ENCODE data around the gene KCNJ13. TPM values are rescaled to one million over a fixed set of nuclear protein-coding genes. Genes with fewer than 3 reads are reported as not detected.

KCNJ13 gene
- total RNA-seq, 6 experiments from 2014 or later: not detected

GRCh38 chr2:232809349-232810124 lies 33.2 kb upstream of the KCNJ13 start:
- intact Hi-C loops (cut with DNase I): no loop called here
- DNase-seq (no peak), ATAC-seq (peak in 1 of 4 donors; percentile 23)
- TF ChIP-seq CTCF (IDR thresholded peaks at IDR 0.05): peak in 2 of 4 donors; percentile 7 to 14
- no peak for TF ChIP-seq POLR2A (IDR thresholded peaks at IDR 0.05)
- peaks cover 4 to 77% (median 31%) of the 10 kb centered on the region in 4 donors for H3K36me3 ChIP-seq
- H3K4me1 ChIP-seq: no peaks in the 10 kb centered on the region
- 93% methylated on average over 5 of the region's 5 CpGs for WGBS (ENCODE audit: insufficient coverage, low coverage, low lambda C conversion rate, missing lambda C conversion rate)
- no peak overlapping the region for H3K27ac ChIP-seq
- no peak overlapping the region for H3K4me3 ChIP-seq
- no peaks in the 10 kb centered on the region for H3K27me3 ChIP-seq
- no peaks in the 10 kb centered on the region for H3K9me3 ChIP-seq

- Histone ChIP-seq H3K9me3 (no peaks in the 10 kb centered on the region), H3K27ac (no peak overlapping the region), H3K4me1 (no peaks in the 10 kb centered on the region), H3K27me3 (no peaks in the 10 kb centered on the region), H3K36me3 (peaks cover 0 to 13% (median 6%) of the 10 kb centered on the region in 4 donors), H3K4me3 (no peak overlapping the region)
- no peak for ATAC-seq
- intact Hi-C loops (cut with DNase I): no loop called here
- TF ChIP-seq POLR2A (IDR thresholded peaks at IDR 0.05) (no peak), CTCF (IDR thresholded peaks at IDR 0.05) (no peak)
- 85% methylated on average over 3 of the region's 3 CpGs for WGBS (ENCODE audit: insufficient coverage, low coverage, low lambda C conversion rate, missing lambda C conversion rate)
- DNase-seq: no peak
These were observed 25.7 kb upstream of the KCNJ13 start for GRCh38 chr2:232802091-232802490.

- H3K36me3 ChIP-seq: peaks cover 0 to 11% (median 4%) of the 10 kb centered on the region in 4 donors
- H3K27me3 ChIP-seq: no peaks in the 10 kb centered on the region
- ATAC-seq: no peak
- H3K27ac ChIP-seq: no peak overlapping the region
- intact Hi-C loops (cut with DNase I): no loop called here
- no peaks in the 10 kb centered on the region for H3K9me3 ChIP-seq
- no peak overlapping the region for H3K4me3 ChIP-seq
- WGBS (ENCODE audit: insufficient coverage, low coverage, low lambda C conversion rate, missing lambda C conversion rate): 64% methylated on average over 2 of the region's 2 CpGs
- no peak for DNase-seq
- TF ChIP-seq CTCF (IDR thresholded peaks at IDR 0.05) (no peak), POLR2A (IDR thresholded peaks at IDR 0.05) (no peak)
- H3K4me1 ChIP-seq: no peaks in the 10 kb centered on the region
These were observed 23.8 kb upstream of the KCNJ13 start for GRCh38 chr2:232800166-232800565.

- intact Hi-C loops (cut with DNase I): no loop called here
- H3K27ac ChIP-seq: no peak overlapping the region
- no peaks in the 10 kb centered on the region for H3K9me3 ChIP-seq
- TF ChIP-seq POLR2A (IDR thresholded peaks at IDR 0.05): no peak
- no peak for TF ChIP-seq CTCF (IDR thresholded peaks at IDR 0.05)
- ATAC-seq (no peak), DNase-seq (no peak)
- no peaks in the 10 kb centered on the region for H3K27me3 ChIP-seq
- no peaks in the 10 kb centered on the region for H3K4me1 ChIP-seq
- H3K4me3 ChIP-seq: no peak overlapping the region
- peaks cover 0 to 29% (median 11%) of the 10 kb centered on the region in 4 donors for H3K36me3 ChIP-seq
These were observed 21.8 kb upstream of the KCNJ13 start for GRCh38 chr2:232798187-232798586.
